Fibroblast of skin of abdomen (primary cell): ENCODE measurements around the gene DNAI4.
"Not testable (repeated sequence)": the region's sequence is repeated elsewhere in the genome, so short reads cannot be mapped to it uniquely, and the experiment has no call there.

ENCODE experiments used
- DNase-seq: peaks from one replicate; pipeline ENCODE4 v3.0.0-alpha.2; 2013

Gene DNAI4

DNA sequence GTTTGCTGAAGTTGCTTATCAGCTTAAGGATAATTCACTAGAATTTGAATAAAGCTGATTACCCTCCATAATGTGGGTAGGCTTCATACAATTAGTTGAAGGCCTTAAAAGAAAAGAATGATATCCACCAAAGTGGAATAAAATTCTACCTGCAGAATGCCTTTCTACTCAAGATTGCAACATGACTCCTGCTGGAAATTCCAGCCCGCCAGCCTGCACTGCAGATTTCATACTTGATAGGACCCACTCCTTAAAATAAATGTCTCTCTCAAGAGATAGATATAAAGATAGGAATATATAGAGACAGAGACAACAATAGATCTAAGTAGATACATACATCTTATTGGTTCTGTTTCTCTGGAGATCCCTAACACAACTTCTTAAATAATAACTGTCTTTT, 99.9 kb downstream of the DNAI4 start:
- DNase-seq = no peak

DNA sequence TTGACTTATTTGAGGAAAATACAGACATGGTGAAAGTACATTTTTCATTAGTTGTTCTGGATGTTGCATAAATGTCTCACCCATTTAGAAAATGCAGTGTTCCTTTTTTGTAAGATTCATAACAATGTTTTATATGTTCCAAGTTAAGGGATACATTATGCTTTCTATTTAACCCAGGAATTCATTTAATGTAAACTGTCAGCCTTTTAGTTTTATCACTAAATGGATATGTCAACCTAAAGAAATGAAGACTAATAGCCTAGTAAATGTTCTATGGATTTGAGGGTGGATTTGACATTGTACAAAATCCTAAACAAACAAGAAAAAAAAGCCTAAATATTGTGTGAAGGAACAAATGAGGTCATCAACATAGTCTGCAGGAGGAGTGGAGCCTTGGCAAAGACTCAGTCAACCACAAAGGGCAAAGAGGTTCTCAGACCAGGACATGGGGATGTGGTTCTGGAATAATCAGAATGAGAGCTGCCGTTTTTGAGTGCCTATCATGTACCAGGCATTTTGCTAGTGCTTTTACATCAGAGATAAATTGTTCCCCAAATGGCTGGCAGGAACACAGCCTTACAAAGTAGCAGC, 114.8 kb downstream of the DNAI4 start:
- DNase-seq = no peak

DNA sequence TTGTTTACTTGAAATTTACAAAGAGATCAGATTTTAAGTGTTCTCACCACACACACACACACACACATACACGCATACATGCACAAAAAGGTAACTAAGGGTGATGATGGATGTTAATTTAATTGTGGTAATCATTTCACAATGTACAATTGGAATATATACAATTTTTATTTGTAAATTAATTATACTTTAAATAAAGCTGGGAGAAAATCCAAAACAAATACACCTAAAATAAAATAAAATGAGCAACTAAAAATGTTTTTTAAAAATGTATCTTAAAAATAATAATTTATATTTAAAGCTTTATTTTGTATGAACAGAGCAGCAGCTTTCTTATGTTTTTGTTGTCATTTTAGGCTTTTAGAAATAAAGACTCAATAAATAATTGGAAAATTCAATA, 115.4 kb downstream of the DNAI4 start:
- DNase-seq = no peak

DNA sequence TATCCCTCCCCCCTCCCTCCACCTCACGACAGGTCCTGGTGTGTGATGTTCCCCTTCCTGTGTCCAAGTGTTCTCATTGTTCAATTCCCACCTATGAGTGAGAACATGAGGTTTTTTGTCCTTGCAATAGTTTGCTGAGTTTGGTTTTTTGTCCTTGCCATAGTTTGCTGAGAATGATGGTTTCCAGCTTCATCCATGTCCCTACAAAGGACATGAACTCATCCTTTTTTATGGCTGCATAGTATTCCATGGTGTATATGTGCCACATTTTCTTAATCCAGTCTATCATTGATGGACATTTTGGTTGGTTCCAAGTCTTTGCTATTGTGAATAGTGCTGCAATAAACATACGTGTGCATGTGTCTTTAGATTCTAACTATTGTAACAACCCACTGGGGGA, 128.8 kb downstream of the DNAI4 start:
- not testable (repeated sequence) for DNase-seq

DNA sequence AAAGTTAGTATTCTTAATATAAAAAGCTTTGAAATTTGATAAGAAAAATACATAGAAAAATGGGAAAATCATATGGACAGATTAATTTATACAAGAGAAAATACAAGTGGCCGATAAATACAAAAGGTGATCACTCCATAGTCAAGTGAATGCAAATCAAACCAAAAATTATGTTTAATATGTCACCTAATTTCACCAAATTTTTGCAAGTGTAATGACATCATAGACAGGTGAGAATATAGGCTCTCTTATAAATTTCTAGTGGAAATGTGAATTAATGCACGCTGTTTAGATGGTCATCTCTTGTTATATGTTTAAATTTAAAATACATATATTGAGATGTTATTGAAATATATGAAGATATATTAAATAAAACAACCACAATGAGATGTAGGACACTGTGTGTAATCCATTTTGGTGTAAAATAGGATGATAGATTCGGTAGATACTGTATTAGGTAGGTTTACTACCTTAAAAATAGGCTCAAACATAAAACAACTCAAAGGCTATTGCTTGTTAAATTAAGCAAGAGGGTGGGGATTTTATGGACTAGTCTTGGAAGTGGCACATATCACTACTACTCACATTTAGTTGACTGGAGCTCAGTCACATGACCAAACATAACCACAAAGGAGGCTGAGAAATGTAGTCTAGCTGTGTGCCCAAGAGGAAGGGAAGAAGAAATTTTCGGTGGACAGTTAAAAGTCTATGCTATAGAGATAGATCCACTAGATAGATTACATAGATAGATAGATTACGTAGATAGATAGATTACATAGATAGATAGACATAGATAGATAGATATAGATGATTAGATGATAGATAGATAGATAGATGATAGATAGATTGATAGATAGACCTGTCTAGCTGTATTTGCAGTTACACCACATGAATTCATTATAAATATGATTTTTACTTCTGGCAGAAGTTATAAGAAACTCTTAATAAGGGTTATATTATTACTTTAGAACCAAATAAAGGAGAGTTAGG, 132.7 kb downstream of the DNAI4 start:
- DNase-seq = no peak

DNA sequence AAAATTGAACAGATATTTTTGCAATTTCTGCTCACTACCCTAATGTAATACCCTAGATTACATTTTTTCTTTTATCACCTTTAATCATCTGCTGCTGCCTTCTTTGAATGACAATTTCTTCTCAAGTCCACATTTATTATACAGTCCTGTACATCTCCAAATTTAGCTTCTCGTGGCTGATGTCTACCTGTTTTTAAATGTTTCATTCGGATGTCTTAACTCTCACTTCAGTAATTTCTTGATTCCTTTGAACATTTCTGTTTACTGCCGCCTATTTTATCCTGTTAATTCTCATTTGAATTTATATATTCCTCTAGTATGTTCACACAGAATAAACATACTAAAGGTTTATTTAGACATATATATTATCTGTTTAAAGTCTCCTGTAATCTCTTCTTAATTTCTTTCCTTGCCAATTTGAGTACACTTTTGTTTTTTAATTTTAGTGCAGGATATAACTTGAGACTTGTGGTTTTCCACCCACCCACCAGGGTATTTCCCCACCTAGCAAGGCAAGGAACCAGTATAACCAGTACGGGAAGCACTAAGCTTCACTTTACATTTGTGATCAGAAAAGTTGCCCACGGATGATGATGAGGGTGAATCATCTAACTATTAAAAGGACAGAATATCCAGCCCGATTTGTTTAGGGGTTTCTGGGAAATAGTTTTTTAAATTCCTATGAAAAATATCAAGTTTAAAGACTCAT, 136.3 kb downstream of the DNAI4 start:
- no peak for DNase-seq

DNA sequence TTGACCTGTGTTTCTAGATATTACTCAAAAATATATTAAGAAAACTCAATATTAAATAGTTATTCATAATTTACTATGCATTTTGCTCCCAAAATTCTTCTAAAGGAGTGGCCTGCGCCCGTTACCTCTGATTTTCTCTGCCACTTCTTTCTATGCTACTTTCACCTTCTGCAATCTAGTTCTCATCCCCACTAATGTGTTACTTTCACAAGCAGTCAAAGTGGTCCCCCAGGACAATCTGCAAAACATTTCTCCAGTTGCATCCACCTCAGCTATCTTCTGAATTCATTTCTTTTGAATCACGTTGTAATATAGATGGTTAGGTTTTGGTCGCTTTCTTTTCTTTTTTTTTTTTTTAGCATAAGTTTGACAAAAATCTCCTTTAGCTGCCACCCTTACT, 137.0 kb downstream of the DNAI4 start:
- DNase-seq = no peak

DNA sequence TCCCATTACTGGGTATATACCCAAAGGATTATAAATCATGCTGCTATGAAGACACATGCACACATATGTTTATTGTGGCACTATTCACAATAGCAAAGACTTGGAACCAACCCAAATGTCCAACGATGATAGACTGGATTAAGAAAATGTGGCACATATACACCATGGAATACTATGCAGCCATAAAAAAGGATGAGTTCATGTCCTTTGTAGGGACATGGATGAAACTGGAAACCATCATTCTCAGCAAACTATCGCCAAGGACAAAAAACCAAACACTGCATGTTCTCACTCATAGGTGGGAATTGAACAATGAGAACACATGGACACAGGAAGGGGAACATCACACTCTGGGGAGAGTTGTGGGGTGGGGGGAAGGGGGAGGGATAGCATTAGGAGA, 138.9 kb downstream of the DNAI4 start:
- not testable (repeated sequence) for DNase-seq

DNA sequence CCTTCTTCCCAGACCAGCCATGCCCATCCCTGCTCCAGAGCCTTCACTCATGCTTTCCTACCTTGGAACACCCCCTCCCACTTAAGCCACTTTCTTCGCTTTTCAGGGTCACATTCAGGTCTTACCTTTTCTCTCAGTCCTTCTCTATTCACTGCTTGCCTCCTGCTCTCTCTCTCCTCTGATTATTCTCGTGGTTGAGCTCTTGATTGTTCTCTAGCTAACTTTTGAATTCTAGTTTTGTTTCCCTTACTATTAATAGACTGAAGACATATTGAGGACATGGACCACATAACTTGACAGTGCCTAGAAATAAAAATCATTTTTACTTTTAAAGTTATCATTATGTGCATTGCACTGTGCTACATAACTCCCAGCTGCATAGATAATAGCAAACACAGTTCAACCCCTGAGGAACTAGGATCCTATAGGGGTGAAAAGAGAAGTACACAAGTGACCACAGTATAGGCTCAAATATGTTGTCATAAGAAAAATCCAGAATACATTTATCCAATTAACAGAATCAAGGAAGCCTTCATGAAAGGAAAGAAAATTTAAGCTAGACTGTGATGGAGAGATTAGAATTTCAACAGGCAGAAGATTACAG, 145.1 kb downstream of the DNAI4 start:
- no peak for DNase-seq

DNA sequence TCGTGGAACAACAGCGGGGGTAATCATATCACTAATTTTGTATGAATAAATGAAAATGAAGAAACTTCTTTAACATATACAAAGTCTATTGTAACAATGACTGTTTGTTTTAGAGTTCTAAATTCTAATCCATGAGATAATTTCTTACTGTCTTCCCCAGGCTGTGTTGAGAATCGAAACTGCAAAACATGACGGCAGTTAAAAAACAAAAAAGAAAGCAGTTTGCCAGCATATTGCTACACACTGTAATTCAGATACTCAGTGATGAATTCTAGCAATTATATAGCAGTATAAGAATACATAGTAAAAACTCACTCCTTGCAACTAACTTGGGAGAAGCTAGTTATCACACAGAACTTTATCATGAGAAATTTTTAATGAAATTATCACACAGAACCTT, 145.7 kb downstream of the DNAI4 start:
- DNase-seq = no peak

DNA sequence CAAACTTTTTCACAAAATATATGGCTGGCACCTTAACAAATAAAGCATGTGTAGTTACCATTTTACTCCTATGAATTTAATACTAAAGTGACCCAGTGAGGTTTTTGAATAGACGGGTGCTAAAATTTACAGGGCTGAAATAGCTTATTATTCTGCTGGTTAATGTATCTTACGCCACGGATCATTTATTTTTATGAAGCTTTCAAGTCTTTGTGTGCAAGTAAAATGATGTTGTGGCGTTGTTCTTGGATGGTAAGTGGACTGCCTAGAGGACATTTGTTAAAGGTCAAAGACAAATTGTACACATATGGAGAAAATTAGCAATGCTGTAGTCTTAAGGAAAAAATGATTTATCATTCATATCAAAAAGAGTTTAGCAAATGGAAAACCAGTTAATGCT, 146.4 kb downstream of the DNAI4 start:
- no peak for DNase-seq

DNA sequence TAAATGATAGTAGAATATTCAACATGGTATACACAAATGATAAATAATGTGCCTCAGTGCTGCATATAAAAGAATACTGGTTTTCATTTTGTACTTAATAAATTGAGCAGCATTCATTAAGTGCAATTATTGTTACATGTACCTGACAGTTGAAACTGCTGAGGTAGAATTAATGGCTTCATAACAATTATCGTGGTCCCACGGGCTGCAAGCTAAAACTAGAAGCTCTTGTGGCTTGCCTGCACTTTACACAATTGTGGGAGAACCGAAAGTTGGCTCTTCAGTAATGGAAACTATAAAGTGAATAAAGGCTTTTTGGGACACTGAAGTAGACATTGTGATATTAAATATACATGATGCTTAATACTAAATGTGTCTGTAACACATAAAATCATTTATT, 146.8 kb downstream of the DNAI4 start:
- DNase-seq = no peak

DNA sequence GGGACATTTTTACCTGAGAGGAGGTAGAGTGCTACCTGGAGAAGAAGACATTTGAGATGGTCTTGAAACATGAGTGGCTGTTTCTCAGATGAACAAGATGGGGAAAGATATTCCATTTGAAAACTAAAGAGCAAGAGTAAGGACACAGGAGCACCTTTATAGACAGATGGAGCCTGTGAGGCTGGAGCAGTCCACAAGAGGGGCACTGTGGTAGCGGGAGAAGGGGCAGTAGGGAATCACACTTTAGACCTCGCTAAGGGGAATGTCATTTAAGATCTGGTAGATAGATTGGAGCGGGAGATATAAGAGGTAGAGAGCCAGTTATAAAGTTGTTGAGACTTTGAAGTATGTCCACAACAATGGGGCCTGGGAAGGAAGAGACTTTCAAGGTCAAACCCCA, 149.0 kb downstream of the DNAI4 start:
- no peak for DNase-seq

DNA sequence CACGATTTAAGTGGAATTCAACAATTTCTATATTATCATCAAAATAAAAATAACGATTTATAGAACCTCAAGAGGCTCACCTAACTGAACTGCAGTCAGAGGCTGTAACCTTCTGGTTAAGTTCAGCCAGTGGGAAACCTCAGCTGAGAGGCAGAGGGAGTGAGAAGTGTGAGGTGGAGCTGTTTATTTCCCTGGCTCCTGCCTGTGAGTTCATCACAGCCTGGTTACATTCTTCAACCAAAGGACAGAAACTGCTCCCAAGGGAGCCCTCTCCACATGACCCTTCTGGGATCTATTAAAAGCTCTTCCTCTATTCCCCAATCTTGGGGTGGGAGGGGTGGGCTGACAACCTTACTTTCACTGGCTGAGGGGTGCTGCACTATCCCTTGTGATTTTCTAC, 150.2 kb downstream of the DNAI4 start:
- DNase-seq = no peak

DNA sequence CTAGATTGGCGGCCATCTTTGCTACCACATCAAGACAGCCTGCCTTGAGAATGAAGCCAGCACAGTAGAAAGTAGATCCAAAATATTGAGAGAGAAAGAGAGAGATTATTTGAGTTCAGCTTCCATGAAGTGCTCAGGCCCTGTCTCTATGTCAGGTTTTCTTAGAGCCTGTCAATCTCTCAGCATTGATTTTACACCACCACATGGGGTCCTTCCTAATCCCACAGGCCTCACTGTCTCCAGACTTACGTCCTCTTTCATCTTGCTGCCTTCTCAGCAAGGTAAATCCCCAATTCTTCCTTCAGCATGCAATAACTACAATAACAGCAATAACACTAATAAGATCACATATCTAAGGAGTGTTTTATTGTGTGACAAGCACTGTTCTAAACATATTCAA, 151.4 kb downstream of the DNAI4 start:
- no peak for DNase-seq

DNA sequence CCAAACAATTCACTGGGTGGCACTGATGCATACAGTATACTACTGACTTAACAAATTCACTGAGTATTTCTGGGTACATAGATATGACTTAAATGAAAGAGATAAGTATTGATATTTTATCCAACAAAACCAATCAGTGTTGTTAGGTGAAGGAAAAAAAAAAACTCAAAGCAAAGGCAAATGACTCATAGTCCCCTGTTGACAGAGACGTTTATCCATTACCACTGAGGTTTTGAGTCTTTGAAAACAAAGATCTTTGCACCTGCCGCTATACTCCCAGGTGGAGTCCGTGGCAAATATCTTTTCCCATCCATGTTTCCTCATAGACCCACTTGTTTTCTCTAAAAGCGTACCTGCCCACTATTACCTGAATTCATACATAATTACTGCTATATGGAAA, 154.0 kb downstream of the DNAI4 start:
- no peak for DNase-seq

DNA sequence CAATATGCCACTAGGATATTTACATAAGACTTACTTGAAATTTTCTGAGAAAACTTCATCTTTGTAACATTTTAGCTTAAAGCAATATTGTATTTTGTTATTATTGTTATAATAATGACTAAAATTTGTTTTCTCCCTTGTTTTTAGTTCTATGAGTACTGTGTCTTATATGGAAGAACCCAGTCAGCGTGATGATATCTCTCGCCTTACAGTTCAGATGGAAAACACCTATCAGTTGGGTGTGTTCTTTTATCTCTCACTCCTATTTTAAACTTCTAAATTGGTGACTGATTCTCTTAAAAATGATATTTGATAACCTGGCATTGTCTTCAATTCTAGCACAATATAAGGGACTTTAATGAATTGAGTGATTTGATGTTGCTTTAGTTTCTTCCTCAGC, 154.4 kb downstream of the DNAI4 start:
- DNase-seq = no peak

DNA sequence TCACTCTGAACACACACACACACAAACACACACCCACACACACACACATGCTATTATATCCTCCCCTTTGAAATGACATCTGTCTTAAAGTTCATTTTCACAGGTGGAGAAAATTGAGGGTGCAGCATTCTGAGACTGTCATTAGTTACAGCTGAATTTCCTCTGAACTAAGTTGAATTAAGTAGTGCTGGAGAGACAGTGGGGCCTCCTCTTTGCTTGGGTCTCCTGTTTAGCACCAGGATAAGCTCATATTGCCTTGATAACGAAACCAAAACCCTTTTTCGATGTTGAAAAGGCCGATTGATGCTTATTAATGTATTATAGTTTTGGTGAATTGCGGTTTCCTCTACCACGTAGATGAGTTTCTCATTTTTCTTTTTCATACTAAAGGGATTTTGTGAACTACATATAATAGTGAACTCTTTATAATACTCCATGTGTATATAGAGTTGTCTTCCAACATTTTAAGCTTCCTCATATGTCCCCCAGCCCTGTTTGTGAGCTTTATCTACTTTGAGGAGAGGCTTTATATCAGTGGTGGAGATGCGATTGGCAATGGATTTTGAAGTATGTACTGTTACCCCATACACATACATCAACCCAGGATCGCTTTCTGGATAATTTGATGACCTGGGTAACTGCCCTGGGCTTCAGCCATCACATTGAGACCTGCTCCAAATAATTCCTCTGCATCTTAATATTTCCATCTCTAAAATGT, 155.0 kb downstream of the DNAI4 start:
- no peak for DNase-seq

DNA sequence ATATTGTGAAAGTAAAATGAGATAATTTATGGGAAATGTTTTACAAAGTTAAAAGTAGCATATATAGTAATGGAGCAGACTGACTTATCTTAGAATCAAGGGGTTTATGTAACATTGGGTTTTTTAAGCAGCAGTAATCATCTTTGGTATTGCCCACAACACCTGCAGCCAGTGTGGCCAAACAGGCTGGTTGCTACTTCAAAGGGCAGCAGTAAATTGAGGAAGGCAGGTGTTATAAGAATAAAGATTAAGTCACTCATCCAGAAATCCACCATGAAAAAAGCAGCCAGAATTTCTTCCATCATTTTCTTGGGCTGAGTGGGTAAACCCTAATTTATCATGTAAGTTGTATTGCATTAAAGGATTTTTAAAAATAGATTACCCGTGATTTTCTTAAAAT, 155.7 kb downstream of the DNAI4 start:
- no peak for DNase-seq

DNA sequence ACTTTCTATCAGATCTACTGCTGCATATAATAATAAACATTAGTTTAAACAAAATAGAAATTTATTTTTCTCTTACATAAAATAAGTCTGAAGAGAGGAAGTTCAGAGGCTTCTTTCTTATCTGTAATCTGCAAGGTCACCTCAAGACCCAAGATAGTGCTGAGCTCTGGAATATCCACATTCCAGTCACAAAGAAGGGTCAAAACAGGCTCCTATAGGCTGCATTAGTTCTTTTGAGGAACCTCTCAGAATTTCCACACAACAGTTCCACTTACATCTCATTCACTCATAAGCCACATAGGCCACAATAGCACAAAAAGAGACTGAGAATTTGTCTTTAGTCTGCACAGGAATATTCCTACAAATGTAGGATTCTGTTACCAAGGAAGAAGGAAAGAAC, 157.0 kb downstream of the DNAI4 start:
- DNase-seq = no peak

DNA sequence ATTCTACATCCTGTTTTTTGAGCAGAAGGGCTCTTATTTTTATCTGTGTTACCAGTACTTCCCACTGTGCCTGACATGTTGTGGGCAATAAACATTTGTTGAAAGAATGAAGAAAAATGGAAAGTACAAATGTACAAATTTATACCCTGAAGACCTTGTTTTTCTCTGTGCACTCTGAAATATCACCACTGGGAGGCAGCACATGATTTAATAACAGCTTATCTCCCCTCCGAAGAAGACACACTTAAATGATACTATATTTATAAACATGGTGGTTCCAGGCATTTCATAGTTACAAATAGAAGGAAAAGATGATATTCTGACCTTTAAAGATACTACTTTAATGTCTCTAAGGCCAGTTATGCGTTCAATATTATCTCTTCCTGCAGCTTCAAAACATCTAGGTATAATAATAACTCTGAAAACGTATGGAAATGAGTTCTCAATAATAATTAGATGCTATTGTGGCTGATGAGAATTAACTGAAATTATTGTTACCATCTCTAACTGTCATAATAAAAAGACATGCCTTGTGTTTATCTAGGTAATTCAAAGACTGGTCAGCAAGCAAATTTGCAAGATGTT, 159.6 kb downstream of the DNAI4 start:
- peak; percentile 49 for DNase-seq
